NT2/D1 (cell line): Measurements from ENCODE around the gene HIGD1A.

Experiments
- YY1 ChIP-seq: IDR thresholded peaks from 2 replicates; pipeline ENCODE4 v1.6.1; 2011; ENCODE audit not compliant: insufficient read length, insufficient read depth
- ZNF274 ChIP-seq: IDR thresholded peaks from 2 replicates; pipeline ENCODE4 v1.6.1; 2011; ENCODE audit warnings: mild to moderate bottlenecking, low read depth, low read length

DNA sequence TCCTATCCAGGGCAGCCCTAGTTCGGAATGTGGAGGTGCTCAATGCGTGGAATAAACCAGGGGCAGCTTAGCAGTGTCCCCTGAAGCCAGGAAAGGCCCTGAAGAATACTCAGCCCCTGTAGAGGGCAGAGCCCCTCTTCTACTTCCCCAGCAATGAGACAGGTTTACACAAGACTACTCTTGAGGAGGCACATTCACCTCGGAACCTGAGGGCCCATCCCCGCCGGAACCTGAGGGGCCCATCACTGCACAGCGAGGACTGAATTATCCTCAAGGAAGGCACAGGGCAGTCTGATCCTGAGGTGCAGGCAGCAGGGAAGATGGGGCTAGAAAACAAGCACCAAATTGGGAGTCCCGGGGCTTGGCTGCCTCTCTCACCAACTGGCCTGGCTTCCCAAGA is 53.5 kb downstream of the HIGD1A start:
- no peak for TF ChIP-seq YY1
- TF ChIP-seq ZNF274 = no peak
